B cell (primary cell): ENCODE measurements around the gene SP7. TPM values are rescaled to one million over a fixed set of nuclear protein-coding genes. Genes with fewer than 3 reads are reported as not detected.

Source experiments
- ATAC-seq: fragments of 200-7000 bp; cut with Tn5 transposase; one replicate; pipeline ENCODE4 v1.10.0; 2021; ENCODE audit warnings: low read depth, mild to moderate bottlenecking, moderate number of reproducible peaks, moderate library complexity
- CTCF ChIA-PET: fragments of 350-600 bp; sonication (Branson Sonifier 250); formaldehyde crosslinking; loops from one replicate; lab custom pipeline; 2021; ENCODE audit warnings: antibody characterized with exemption, inconsistent platforms; lab: Charles Lee
- POLR2A ChIA-PET: fragments of 350-600 bp; sonication (Branson Sonifier 250); formaldehyde crosslinking; loops from one replicate; lab custom pipeline; 2021; ENCODE audit warnings: antibody characterized with exemption; lab: Charles Lee
- DNase-seq: peaks from one replicate; pipeline ENCODE4 v3.0.0; 2013
- H2AFZ ChIP-seq: 2 replicates; pipeline ENCODE4 v1.6.1; 2012; ENCODE audit warnings: mild to moderate bottlenecking, low read depth, low read length; ENCODE audit not compliant: insufficient read depth, poor library complexity, severe bottlenecking
- H3K27ac ChIP-seq, 2 donors: 1 replicate in 1 of 2; 2 replicates in 1 of 2; pipeline ENCODE4 v1.5.1; 2012 to 2013; ENCODE audit warnings: low read length in 2 of 2, mild to moderate bottlenecking in 2 of 2, moderate library complexity in 1 of 2
- H3K27me3 ChIP-seq, 4 experiments: fragments of 200-600 bp in 1 of 4; sonication (generic) in 1 of 4; replicated peaks in 1 of 4; 1 replicate in 2 of 4; 2 replicates in 2 of 4; pipeline versions ENCODE4 v1.6.1 to v1.7.0; 2013 to 2016; ENCODE audit warnings: low read length in 3 of 4, mild to moderate bottlenecking in 2 of 4, mixed read lengths in 1 of 4, moderate library complexity in 1 of 4; ENCODE audit not compliant: insufficient read depth in 4 of 4, control insufficient read depth in 3 of 4; ENCODE audit errors: control extremely low read depth in 1 of 4
- H3K36me3 ChIP-seq, 2 experiments: replicated peaks in 1 of 2; 1 replicate in 1 of 2; 2 replicates in 1 of 2; pipeline versions ENCODE4 v1.6.1 to v1.7.1; 2013; ENCODE audit warnings: low read length in 1 of 2; ENCODE audit not compliant: insufficient read depth in 2 of 2, control insufficient read depth in 1 of 2; ENCODE audit errors: control extremely low read depth in 1 of 2, extremely low read depth in 1 of 2
- H3K4me1 ChIP-seq, 2 donors: fragments of 200-600 bp in 1 of 2; sonication (generic) in 1 of 2; 1 replicate in 1 of 2; 2 replicates in 1 of 2; pipeline versions ENCODE4 v1.5.1 to v1.6.1; 2013 to 2017; ENCODE audit warnings: low read length in 2 of 2; ENCODE audit not compliant: control insufficient read depth in 2 of 2, insufficient read depth in 2 of 2
- H3K4me2 ChIP-seq: replicated peaks from 2 replicates; pipeline ENCODE3; 2012; ENCODE audit warnings: mild to moderate bottlenecking, low read depth, low read length; ENCODE audit not compliant: poor library complexity, severe bottlenecking
- H3K4me3 ChIP-seq, 5 experiments: fragments of 200-600 bp in 1 of 5; sonication (generic) in 1 of 5; 1 replicate in 3 of 5; 2 replicates in 2 of 5; pipeline versions ENCODE4 v1.5.1 to v1.7.0; 2011 to 2016; ENCODE audit warnings: low read length in 4 of 5, mild to moderate bottlenecking in 4 of 5, low read depth in 2 of 5, control low read depth in 1 of 5, moderate library complexity in 1 of 5; ENCODE audit not compliant: insufficient read depth in 1 of 5; ENCODE audit errors: control extremely low read depth in 1 of 5, extremely low read depth in 1 of 5
- H3K79me2 ChIP-seq: fragments of 200-600 bp; sonication (generic); one replicate; pipeline ENCODE4 v1.6.0; 2016; ENCODE audit warnings: low read length; ENCODE audit not compliant: control insufficient read depth, insufficient read depth
- H3K9ac ChIP-seq: fragments of 200-600 bp; sonication (generic); 2 replicates; pipeline ENCODE4 v1.6.1; 2017; ENCODE audit warnings: mild to moderate bottlenecking, low read length, moderate library complexity
- H3K9me3 ChIP-seq, 3 donors: one replicate each; pipeline versions ENCODE4 v1.6.1 to v1.7.1; 2013; ENCODE audit warnings: low read length in 2 of 3; ENCODE audit not compliant: control insufficient read depth in 2 of 3, insufficient read depth in 1 of 3; ENCODE audit errors: control extremely low read depth in 1 of 3
- H4K20me1 ChIP-seq: 2 replicates; pipeline ENCODE4 v1.6.0; 2012; ENCODE audit warnings: mild to moderate bottlenecking, low read length; ENCODE audit not compliant: insufficient read depth, control insufficient read depth, poor library complexity, severe bottlenecking
- H3K27ac Mint-ChIP-seq: one replicate; pipeline ENCODE4 v1.8.0; 2021; ENCODE audit warnings: mixed read lengths
- H3K27me3 Mint-ChIP-seq: one replicate; pipeline ENCODE4 v1.8.0; 2021; ENCODE audit warnings: mixed read lengths
- H3K4me1 Mint-ChIP-seq: one replicate; pipeline ENCODE4 v1.8.0; 2021; ENCODE audit warnings: mixed read lengths
- H3K4me3 Mint-ChIP-seq: one replicate; pipeline ENCODE4 v1.8.0; 2021; ENCODE audit warnings: mixed read lengths
- H3K9me3 Mint-ChIP-seq: one replicate; pipeline ENCODE4 v1.8.0; 2022; ENCODE audit warnings: mixed read lengths; ENCODE audit not compliant: insufficient read depth
- EZH2 ChIP-seq: IDR thresholded peaks from 2 replicates; pipeline ENCODE4 v1.6.1; 2012; ENCODE audit warnings: borderline replicate concordance, low read depth, mild to moderate bottlenecking, moderate library complexity, low read length; ENCODE audit not compliant: insufficient read depth, poor library complexity, severe bottlenecking
- WGBS: methylation state at CpG from one replicate; pipeline ENCODE4 v1.1.5; 2013; ENCODE audit warnings: missing lambda C conversion rate; ENCODE audit not compliant: insufficient coverage; 5-methylcytosine and 5-hydroxymethylcytosine counted together
- intact Hi-C: fragments of 100-400 bp; cut with micrococcal nuclease; formaldehyde crosslinking; loops from one replicate; pipeline ENCODE4 v1.10.0; 2022
- polyA plus RNA-seq: library from polyadenylated mRNA; depleted of rRNA; stranded (reverse); fragments of >200 nt; gene quantifications from 2 replicates; pipeline ENCODE4 v1.2.3, GENCODE V29; 2012
- total RNA-seq, 2 donors: library from RNA; stranded (reverse); fragments of 120-200 nt in 1 of 2; gene quantifications; 1 replicate in 1 of 2; 2 replicates in 1 of 2; pipeline versions ENCODE4 v1.2.3 to v1.2.4, GENCODE V29; 2013 to 2022
- TF ChIP-seq, protein P1 (sequence below): fragments of 200-600 bp; IDR thresholded peaks from one replicate; pipeline ENCODE4 v1.8.0; 2022; ENCODE audit warnings: antibody characterized with exemption, mild to moderate bottlenecking

Gene SP7
- total and polyA plus RNA-seq, 2 donors (not counting 1 experiment from before 2014, with no cell fraction given), result 0.34 TPM; not detected in 1

DNA sequence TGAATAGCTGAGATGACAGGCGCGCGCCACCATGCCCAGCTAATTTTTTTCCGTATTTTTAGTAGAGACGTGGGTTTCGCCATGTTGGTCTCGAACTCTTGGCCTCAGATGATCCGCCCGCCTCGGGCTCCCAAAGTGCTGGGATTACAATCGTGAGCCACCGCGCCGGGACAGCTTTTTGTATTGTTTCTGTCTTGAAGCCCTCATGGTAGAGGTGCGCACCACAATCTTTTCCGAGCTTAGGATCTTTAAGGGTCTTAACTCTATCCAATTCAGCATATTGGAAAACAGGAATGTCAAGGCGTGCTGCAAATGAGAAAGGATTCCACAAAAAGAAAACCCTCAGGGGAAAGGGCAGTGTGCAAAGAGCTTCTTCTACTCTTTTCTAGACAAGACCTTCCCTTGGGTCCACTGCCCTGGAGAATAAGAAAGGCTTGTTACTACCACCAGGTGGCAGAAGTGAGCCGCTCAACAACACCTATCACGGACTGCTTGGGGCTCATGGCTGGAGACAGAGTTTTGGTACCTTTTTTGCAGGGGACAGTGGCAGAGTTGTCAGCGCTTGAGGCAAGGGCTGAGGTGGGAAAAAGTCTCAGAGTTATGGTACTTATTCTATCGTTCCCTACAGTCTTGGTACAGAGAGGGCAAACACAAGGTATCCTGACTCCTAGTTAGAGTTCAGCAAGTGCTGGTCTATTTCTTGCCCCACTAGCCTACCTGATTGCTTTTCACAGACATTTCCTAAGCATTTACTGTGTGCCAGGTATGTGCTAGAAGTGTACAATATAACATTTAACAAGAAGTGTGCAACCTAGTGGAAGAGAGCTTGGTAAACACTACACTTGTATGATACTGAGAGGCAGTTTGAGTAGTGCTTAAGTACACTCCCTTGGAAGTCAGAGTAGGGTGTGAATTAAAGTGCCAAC is 16.4 kb upstream of the SP7 start:
- no peaks in the 10 kb centered on the region for H3K79me2 ChIP-seq
- DNase-seq (peak; percentile 91), ATAC-seq (peak; percentile 100)
- ChIA-PET CTCF (interaction anchor here (0.6 to 14.3 kb wide), 46 partner anchors 8 to 223 kb away, joined by 3 to 384 read pairs (median 5); partner anchors contain the start of genes AAAS, AMHR2, MYG1 and NPFF), POLR2A (interaction anchor here (0.5 to 2.7 kb wide), 14 partner anchors 17 to 322 kb away, joined by 3 to 12 read pairs (median 5); partner anchors contain the start of genes MAP3K12, SP1 and TARBP2)
- no peak overlapping the region for H3K4me3 ChIP-seq
- no peak for TF ChIP-seq EZH2
- TF ChIP-seq, protein P1, sequence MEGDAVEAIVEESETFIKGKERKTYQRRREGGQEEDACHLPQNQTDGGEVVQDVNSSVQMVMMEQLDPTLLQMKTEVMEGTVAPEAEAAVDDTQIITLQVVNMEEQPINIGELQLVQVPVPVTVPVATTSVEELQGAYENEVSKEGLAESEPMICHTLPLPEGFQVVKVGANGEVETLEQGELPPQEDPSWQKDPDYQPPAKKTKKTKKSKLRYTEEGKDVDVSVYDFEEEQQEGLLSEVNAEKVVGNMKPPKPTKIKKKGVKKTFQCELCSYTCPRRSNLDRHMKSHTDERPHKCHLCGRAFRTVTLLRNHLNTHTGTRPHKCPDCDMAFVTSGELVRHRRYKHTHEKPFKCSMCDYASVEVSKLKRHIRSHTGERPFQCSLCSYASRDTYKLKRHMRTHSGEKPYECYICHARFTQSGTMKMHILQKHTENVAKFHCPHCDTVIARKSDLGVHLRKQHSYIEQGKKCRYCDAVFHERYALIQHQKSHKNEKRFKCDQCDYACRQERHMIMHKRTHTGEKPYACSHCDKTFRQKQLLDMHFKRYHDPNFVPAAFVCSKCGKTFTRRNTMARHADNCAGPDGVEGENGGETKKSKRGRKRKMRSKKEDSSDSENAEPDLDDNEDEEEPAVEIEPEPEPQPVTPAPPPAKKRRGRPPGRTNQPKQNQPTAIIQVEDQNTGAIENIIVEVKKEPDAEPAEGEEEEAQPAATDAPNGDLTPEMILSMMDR, result peak; percentile 87
- H3K27ac ChIP-seq, result no peak overlapping the region
- H4K20me1 ChIP-seq, result no peaks in the 10 kb centered on the region
- no peaks in the 10 kb centered on the region for H3K36me3 ChIP-seq
- H3K9me3 ChIP-seq, result no peaks in the 10 kb centered on the region
- H3K9ac ChIP-seq, result no peak overlapping the region
- no peaks in the 10 kb centered on the region for H3K9me3 Mint-ChIP-seq
- H3K27me3 Mint-ChIP-seq, result no peaks in the 10 kb centered on the region
- 57% methylated on average over 13 of the region's 21 CpGs for WGBS
- H2AFZ ChIP-seq, result peak overlapping the region; percentile 43
- peaks cover 6% of the 10 kb centered on the region for H3K4me1 Mint-ChIP-seq
- no peaks in the 10 kb centered on the region for H3K27me3 ChIP-seq
- H3K4me1 ChIP-seq, result peaks cover 4 to 5% of the 10 kb centered on the region in 2 donors
- no peak overlapping the region for H3K4me2 ChIP-seq
- intact Hi-C loops, result loop anchor here (1.0 to 2.0 kb wide), 6 partner anchors 27 to 156 kb away; no protein-coding TSS in a partner anchor
- peak overlapping the region; percentile 61 for H3K27ac Mint-ChIP-seq
- H3K4me3 Mint-ChIP-seq, result no peak overlapping the region

DNA sequence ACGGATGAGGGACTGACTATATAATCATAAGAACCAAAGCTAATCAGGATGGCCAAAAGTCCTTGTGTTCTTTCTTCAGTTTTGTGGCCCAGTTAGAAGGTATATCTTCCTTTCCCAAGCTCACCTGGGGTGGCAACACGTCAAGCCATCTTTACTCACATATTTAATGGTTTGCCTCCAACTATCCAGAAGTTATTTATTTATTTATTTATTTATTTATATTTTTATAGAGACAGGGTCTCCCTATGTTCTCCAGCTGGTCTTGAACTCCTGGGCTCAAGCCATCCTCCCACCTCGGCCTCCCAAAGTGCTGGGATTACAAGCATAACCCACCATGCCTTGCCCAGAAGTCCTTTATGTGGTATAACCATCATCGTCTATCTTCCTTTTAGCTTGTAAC is 11.8 kb upstream of the SP7 start:
- H4K20me1 ChIP-seq, result no peaks in the 10 kb centered on the region
- no peak overlapping the region for H3K4me3 ChIP-seq
- DNase-seq, result no peak
- H3K4me3 Mint-ChIP-seq, result no peak overlapping the region
- no peaks in the 10 kb centered on the region for H3K36me3 ChIP-seq
- intact Hi-C loops, result no loop called here
- H3K4me1 Mint-ChIP-seq, result peaks cover 19% of the 10 kb centered on the region
- H3K9me3 Mint-ChIP-seq, result no peaks in the 10 kb centered on the region
- no peaks in the 10 kb centered on the region for H3K27me3 ChIP-seq
- no peak for ATAC-seq
- no peak overlapping the region for H2AFZ ChIP-seq
- ChIA-PET POLR2A (no interaction called here), CTCF (interaction anchor here (0.7 to 14.3 kb wide), 7 partner anchors 22 to 184 kb away, joined by 3 to 384 read pairs (median 5); partner anchors contain the start of genes AAAS and AMHR2)
- no peaks in the 10 kb centered on the region for H3K79me2 ChIP-seq
- no peak overlapping the region for H3K27ac ChIP-seq
- H3K27me3 Mint-ChIP-seq, result no peaks in the 10 kb centered on the region
- no peak overlapping the region for H3K9ac ChIP-seq
- H3K4me2 ChIP-seq, result no peak overlapping the region
- H3K27ac Mint-ChIP-seq, result no peak overlapping the region
- WGBS, result 100% methylated on average over 1 of the region's 4 CpGs
- H3K9me3 ChIP-seq, result no peaks in the 10 kb centered on the region
- H3K4me1 ChIP-seq, result peaks cover 9 to 16% of the 10 kb centered on the region in 2 donors
- no peak for TF ChIP-seq EZH2
- TF ChIP-seq, protein P1, result no peak
